Activated CD8-positive, alpha-beta memory T cell treated with anti-CD3 and anti-CD28 coated beads, Interleukin-2, amount 50 U/mL, for 24 hours (primary cell): ENCODE data around the gene ZNF512B.

ENCODE experiments used
- DNase-seq: peaks from one replicate; pipeline ENCODE4 v3.0.0-alpha.2; 2020; ENCODE audit errors: extremely low read depth

Gene ZNF512B

GRCh38 chr20:63947638-63948456 is 21.9 kb downstream of the ZNF512B start:
- no peak for DNase-seq

DNA sequence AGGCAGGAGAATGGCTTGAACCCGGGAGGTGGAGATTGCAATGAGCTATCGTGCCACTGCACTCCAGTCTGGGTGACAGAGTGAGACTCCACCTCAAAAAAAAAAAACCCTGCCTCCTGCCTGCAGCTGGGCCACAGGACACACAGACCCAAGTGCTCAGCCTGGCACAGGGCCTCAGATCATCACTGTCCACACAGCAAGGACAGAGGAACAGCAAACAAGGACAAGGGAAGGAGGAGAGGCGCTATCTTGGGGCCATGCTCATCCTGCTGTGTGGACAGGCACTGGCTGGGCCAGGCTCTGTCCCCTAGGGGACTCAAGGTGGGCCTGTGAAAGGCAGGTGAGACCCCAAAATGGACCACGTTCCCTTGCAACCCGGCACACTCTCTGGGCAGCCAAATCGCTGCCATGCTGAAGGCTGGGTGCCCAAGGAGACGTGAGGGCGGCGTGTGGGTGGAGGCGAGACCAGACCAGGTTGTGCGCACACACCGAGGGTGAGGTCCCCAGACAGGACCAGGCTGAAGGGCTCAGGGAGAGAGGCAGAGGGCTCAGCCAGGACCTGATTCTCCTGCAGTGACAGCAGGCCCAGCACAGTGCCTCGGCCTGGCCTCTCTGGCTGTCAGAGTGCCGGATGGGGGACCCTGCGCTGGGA is 22.6 kb downstream of the ZNF512B start:
- no peak for DNase-seq

GRCh38 chr20:63945921-63946920 is 23.5 kb downstream of the ZNF512B start:
- no peak for DNase-seq

DNA sequence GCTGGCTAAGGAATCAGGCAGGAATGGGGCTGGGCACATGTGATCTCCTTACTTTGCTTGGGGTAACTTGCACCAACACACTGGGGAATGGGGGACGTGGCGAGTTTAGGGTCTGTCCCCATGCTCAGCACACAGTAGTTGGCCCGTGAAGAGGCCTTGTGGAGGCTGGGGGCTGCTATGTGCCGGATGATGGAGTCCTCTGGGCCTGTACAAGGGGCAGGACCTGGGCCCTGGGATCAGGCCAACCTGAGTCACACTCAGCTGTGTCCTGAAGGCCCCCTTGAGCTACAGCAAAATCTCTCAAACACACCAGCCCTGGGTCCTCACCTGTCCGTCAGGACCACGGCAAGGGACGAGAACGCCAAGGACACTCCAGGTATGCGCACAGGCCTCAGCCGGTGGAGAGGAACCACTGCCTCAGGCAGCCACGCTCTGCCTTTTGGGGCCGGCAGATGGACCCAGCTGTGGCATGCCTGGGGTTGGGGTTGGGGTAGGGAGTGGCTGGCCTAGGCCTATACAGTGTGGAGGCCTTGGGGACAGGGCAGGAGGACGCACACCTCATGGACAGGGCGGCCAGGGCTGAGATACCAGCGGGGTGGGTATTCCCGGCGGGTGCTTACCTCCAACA is 24.6 kb downstream of the ZNF512B start:
- no peak for DNase-seq

GRCh38 chr20:63944078-63944941 is 25.4 kb downstream of the ZNF512B start:
- DNase-seq, result no peak

DNA sequence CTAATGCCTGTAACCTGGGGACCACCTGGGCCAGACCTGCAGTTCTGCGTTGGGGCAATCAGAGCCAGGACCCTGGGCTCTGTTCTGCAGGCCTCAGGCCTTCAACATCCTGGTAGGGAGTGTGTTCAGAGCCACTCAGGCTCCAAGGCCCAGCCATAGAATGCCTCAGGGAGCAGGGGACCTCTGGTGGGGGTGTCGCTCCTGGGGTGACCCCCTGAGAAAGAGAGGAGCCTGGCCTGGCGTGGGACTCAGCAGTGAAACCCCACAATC is 26.0 kb downstream of the ZNF512B start:
- DNase-seq, result no peak

DNA sequence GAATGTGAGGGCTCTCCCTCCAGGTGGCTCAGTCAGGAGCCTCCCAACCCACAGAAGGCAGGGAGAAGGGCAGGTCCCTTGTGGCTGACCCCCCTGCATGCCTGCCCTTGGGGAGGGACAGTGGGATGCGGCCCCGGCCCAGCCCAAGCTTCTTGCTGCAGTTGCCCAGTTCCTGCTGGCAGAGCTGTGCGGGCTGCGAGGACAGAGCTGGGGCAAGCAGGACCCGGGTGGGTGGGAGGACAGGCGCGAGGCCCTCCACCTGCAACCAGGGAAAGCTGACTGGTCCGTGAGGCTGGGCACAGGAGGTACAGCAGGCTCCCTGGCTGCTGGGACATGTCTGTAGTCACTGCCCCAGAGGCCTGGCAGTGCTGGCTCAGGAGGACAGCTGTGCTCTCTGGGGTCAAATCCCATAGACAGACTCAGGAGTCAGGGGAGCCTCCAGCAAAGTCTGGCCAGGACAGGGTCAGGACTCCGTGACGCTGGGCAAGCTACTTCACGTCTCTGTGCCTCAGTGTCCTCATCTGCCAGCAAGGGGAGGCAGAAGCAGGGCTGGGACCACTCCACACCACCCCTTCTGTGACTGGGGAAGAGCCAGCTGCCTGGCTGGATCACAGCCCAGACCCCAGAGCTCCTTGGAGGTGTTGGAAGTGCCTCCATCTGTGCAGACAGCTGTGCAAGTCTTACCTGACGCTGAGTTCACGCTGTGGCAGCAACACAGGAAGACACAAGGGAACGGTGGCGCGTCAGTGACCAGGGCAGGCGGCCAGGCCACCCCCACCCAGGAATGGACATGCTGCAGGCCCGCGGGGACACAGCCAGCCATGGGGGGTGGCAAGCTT is 26.5 kb downstream of the ZNF512B start:
- no peak for DNase-seq

GRCh38 chr20:63942250-63942951 is 27.3 kb downstream of the ZNF512B start:
- no peak for DNase-seq

DNA sequence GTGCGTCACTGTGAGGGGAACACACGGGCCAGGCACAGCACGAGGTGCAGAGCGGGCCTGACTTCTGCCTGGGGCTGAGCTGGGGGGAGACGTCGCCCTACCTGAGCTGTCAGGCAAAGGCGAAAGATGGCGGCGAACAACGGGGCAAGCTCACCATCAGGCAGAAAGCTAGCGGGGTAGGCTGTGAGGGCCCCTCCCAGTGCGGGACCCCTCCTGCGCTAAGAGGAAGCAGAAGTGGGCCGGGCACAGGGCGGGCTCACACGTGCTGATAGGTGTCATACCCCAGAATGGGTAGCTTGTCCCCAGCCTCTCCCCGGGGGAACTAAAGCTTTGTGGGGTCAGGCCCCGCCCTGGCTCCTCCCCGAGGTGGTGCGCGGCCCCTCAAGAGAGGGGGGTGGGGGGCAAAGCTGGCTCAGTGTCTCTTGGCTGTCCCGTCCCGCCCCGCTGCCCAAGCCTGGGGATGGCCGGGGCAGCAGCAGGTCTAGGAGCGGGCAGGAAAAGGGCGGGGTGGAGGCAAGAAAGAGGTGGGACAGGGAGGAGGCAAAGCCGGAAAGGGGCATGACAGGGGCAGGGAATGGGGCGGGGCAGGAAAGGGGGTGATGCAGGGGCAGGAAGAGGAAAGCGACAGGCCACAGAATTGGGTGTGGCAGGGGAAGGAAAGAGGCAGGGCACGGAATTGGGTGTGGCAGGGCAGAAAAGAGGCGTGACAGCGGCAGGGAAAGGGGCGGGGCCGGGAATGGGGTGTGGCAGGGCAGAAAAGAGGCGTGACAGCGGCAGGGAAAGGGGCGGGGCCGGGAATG is 28.2 kb downstream of the ZNF512B start:
- DNase-seq, result peak; percentile 51

DNA sequence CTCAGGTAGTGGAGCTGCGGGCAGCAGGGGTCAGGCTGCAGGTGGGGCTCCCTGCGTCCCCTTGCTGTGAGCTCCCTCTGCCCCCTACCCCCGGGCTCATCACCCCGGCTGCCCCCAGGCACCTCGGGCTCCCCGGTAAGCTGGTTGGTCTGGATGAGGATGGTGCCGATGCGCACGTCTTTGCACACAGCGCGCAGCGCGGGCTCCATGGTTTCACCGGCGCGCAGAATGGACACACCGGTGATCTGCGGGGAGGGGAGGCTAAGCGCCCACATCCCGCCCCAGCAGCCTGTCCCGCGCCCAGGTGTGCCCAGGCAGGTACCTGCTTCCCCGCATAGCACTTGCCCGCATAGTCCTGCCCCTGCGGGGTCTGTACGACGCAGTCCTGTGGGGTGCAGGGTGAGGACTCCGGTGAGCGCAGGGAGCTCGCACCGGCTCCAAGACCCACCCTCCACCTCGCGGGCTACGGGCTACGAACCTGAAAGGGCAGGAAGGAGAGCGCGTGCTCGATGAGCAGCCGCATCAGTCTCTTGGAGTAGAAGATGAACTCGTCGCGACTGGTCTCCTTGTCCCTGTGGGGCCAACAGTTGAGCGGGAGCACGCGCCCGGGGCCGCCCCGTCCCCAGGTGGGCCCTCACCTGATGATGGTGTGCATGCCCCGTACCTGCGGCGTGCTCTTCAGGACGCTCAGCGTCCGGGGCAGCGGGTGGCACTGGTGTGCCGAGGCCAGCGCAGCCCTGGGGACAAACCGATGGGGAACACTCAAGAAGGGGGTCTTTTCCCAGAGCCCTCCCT is 29.1 kb downstream of the ZNF512B start:
- DNase-seq, result no peak

- no peak for DNase-seq
These were observed 29.7 kb downstream of the ZNF512B start for GRCh38 chr20:63940071-63940471.

- DNase-seq, result no peak
These were observed 30.4 kb downstream of the ZNF512B start for GRCh38 chr20:63939061-63939935.

DNA sequence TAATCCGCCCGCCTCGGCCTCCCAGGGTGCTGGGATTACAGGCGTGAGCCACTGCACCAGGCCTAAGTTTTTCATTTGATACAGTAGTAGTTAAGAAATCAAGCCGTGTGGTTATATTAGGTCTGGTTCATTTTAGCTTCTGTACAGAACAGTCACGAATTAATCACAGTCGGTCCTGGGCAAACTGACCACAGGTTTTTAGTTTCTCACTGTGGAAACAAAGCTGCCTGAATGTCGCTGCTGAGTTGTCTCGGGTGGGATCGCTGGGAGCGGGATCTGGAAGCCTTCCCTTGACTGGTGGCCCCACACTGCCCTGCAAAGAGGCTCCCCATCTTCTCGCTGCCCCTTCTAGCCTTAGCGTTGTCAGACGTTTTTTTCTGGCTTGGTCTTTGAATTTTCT is 32.1 kb downstream of the ZNF512B start:
- no peak for DNase-seq

GRCh38 chr20:63935447-63935846 is 34.3 kb downstream of the ZNF512B start:
- DNase-seq, result no peak

DNA sequence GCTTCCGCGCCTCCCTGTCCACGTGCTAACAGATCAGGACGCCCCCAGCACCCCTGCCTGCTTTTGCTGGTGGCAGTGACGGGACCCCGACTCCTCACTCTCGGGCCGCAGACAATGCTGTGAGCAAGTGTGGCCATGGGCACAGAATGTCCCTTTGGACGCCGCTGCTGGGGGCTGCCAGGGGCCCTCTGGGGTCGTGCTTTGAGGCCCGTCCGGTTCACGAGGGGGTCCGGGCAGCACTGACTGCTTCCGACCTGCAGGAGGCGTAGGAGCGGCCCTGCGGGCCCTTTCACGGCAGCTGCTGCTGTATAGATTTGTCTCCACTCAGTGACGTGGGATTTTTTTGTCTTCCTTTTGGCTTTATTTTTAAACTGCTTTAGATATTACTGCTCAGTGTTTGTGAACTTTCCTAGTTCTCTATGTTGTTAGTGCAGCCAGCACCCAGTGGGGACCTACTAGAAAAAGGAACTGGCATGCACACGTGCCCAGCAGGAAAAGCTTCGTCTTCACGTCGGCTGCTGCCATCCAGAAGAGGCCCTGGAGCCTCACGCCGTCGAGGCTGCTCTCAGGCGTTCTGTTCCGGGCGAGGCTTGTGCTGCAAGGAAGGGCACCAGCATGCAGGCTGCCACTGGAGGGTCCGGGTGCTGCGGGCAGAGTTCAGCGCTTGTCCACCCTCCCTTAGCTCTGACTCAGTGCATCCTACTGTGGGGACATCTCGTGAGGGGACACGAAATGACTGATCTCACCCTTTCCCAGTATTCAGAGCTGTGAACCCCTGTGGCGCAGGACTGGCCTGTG is 35.3 kb downstream of the ZNF512B start:
- DNase-seq, result no peak

GRCh38 chr20:63933646-63934045 is 36.1 kb downstream of the ZNF512B start:
- no peak for DNase-seq
